ENCODE measurements around the gene PRR13. TPM values are rescaled to one million over a fixed set of nuclear protein-coding genes. Genes with fewer than 3 reads are reported as not detected.

PRR13 gene
- polyA plus RNA-seq, 1 of the 3 experiments (the other 2 are of a cell fraction) = 58.5 TPM

DNA sequence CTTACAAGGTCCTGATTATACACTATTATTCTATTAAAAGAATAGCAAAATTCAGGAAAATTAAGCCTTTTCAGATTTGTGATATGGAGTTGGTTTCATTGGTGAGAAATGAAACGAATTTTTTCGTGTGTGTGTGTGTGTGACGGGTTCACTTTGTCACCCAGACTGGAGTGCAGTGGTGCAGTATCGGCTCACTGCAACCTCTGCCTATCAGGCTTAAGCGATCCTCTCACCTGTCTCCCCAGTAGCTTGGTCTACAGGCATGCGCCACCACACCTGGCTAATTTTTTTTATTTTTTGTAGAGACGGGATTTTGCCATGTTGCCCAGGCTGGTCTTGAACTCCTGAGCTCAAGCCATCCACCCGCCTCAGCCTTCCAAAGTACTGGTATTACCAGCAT lies 20.1 kb downstream of the PRR13 start:
- POLR2A ChIA-PET = interaction anchor here (0.7 to 1.7 kb wide), 4 partner anchors 12 to 20 kb away, joined by 3 to 4 read pairs (median 3); no protein-coding TSS in a partner anchor
- Histone ChIP-seq H2AFZ (ENCODE audit: low read depth) (no peak overlapping the region), H3K9ac (no peak overlapping the region), H3F3A (replicated peaks; ENCODE audit: insufficient read depth) (peaks cover 47% of the 10 kb centered on the region), H3K27ac (ENCODE audit: low read depth in 2 of 2, low read length in 1 of 2) (no peak overlapping the region), H3K27me3 (ENCODE audit: insufficient read depth) (no peaks in the 10 kb centered on the region), H3K4me1 (ENCODE audit: control insufficient read depth in 1 of 2, insufficient read depth in 2 of 2, low read depth in 1 of 2, low read length in 1 of 2) (peaks cover 4 to 7% of the 10 kb centered on the region in 2 experiments; a peak in 2 of 4 replicates), H3K9me2 (no peaks in the 10 kb centered on the region), H3K79me2 (ENCODE audit: insufficient read depth) (peaks cover 97% of the 10 kb centered on the region), H3K36me3 (replicated peaks in 1 of 2; ENCODE audit: control insufficient read depth in 1 of 2, insufficient read depth in 2 of 2, low read length in 1 of 2) (peaks cover 92 to 96% of the 10 kb centered on the region in 2 experiments), H3K9me3 (no peaks in the 10 kb centered on the region), H3K4me3 (ENCODE audit: low read depth in 2 of 2, low read length in 1 of 2) (no peak overlapping the region), H4K20me1 (ENCODE audit: insufficient read depth) (peaks cover 97% of the 10 kb centered on the region), H3K4me2 (no peak overlapping the region)
- 94% methylated on average over 8 of the region's 8 CpGs for WGBS (ENCODE audit: low lambda C conversion rate)
- TF ChIP-seq, protein P1, sequence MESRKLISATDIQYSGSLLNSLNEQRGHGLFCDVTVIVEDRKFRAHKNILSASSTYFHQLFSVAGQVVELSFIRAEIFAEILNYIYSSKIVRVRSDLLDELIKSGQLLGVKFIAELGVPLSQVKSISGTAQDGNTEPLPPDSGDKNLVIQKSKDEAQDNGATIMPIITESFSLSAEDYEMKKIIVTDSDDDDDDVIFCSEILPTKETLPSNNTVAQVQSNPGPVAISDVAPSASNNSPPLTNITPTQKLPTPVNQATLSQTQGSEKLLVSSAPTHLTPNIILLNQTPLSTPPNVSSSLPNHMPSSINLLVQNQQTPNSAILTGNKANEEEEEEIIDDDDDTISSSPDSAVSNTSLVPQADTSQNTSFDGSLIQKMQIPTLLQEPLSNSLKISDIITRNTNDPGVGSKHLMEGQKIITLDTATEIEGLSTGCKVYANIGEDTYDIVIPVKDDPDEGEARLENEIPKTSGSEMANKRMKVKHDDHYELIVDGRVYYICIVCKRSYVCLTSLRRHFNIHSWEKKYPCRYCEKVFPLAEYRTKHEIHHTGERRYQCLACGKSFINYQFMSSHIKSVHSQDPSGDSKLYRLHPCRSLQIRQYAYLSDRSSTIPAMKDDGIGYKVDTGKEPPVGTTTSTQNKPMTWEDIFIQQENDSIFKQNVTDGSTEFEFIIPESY (IDR thresholded peaks at IDR 0.05; ENCODE audit: borderline replicate concordance, low read depth) = no peak
- TF ChIP-seq GATA2 (CRISPR knock-in tag; IDR thresholded peaks at IDR 0.05) (no peak), EP300 (IDR thresholded peaks at IDR 0.05; ENCODE audit: borderline replicate concordance in 1 of 2, low read depth in 1 of 2, low read length in 1 of 2) (no peak), SIN3A (IDR thresholded peaks at IDR 0.05; ENCODE audit: borderline replicate concordance, low read depth, low read length) (no peak), MEF2A (IDR thresholded peaks at IDR 0.05; ENCODE audit: borderline replicate concordance, low read depth) (no peak), NRF1 (IDR thresholded peaks at IDR 0.05; ENCODE audit: low read depth, low read length) (no peak), POLR2AphosphoS5 (IDR thresholded peaks at IDR 0.05; ENCODE audit: low read depth, low read length) (no peak), RXRA (IDR thresholded peaks at IDR 0.05; ENCODE audit: borderline replicate concordance, low read depth) (no peak), GABPA (IDR thresholded peaks at IDR 0.05; ENCODE audit: low read depth) (no peak), FOSL2 (IDR thresholded peaks at IDR 0.05; ENCODE audit: borderline replicate concordance, low read depth) (no peak), TAF1 (IDR thresholded peaks at IDR 0.05; ENCODE audit: borderline replicate concordance, low read depth, low read length) (no peak), EZH2phosphoT487 (IDR thresholded peaks at IDR 0.05; ENCODE audit: borderline replicate concordance, low read depth) (no peak), RAD21 (IDR thresholded peaks at IDR 0.05; ENCODE audit: low read length) (no peak), YY1 (IDR thresholded peaks at IDR 0.05; ENCODE audit: low read depth) (no peak), FOXM1 (IDR thresholded peaks at IDR 0.05; ENCODE audit: low read depth) (no peak)
- TF ChIP-seq, protein P2, sequence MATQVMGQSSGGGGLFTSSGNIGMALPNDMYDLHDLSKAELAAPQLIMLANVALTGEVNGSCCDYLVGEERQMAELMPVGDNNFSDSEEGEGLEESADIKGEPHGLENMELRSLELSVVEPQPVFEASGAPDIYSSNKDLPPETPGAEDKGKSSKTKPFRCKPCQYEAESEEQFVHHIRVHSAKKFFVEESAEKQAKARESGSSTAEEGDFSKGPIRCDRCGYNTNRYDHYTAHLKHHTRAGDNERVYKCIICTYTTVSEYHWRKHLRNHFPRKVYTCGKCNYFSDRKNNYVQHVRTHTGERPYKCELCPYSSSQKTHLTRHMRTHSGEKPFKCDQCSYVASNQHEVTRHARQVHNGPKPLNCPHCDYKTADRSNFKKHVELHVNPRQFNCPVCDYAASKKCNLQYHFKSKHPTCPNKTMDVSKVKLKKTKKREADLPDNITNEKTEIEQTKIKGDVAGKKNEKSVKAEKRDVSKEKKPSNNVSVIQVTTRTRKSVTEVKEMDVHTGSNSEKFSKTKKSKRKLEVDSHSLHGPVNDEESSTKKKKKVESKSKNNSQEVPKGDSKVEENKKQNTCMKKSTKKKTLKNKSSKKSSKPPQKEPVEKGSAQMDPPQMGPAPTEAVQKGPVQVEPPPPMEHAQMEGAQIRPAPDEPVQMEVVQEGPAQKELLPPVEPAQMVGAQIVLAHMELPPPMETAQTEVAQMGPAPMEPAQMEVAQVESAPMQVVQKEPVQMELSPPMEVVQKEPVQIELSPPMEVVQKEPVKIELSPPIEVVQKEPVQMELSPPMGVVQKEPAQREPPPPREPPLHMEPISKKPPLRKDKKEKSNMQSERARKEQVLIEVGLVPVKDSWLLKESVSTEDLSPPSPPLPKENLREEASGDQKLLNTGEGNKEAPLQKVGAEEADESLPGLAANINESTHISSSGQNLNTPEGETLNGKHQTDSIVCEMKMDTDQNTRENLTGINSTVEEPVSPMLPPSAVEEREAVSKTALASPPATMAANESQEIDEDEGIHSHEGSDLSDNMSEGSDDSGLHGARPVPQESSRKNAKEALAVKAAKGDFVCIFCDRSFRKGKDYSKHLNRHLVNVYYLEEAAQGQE (IDR thresholded peaks at IDR 0.05; ENCODE audit: low read depth, low read length) = no peak
- TF ChIP-seq, protein P3, sequence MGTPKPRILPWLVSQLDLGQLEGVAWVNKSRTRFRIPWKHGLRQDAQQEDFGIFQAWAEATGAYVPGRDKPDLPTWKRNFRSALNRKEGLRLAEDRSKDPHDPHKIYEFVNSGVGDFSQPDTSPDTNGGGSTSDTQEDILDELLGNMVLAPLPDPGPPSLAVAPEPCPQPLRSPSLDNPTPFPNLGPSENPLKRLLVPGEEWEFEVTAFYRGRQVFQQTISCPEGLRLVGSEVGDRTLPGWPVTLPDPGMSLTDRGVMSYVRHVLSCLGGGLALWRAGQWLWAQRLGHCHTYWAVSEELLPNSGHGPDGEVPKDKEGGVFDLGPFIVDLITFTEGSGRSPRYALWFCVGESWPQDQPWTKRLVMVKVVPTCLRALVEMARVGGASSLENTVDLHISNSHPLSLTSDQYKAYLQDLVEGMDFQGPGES (IDR thresholded peaks at IDR 0.05; ENCODE audit: low read depth, low read length) = no peak
- DNase-seq = no peak
- CTCF ChIA-PET = interaction anchor here (1.1 to 1.7 kb wide), 6 partner anchors 9 to 117 kb away, joined by 3 to 9 read pairs (median 4); no protein-coding TSS in a partner anchor
